ENCODE measurements around the gene BAG5. TPM values are rescaled to one million over a fixed set of nuclear protein-coding genes. Genes with fewer than 3 reads are reported as not detected.

Gene BAG5
- total RNA-seq, 1 experiment from 2014 or later, result 22.5 TPM

GRCh38 chr14:103576371-103577024 lies 14.0 kb upstream of the BAG5 start:
- in situ Hi-C loops (cut with HindIII; ENCODE audit: low pct_unique_long_range_greater_than_20kb, low sequenced_read_pairs), result no loop called here
- Histone ChIP-seq H3K36me3 (ENCODE audit: control insufficient read depth, insufficient read depth, low read length) (no peaks in the 10 kb centered on the region; the same call in 1 of the 2 replicates), H3K27me3 (ENCODE audit: control insufficient read depth, insufficient read depth, low read length) (no peaks in the 10 kb centered on the region), H3K27ac (ENCODE audit: low read length) (no peak overlapping the region), H3K9me3 (ENCODE audit: control insufficient read depth, insufficient read depth, low read depth, low read length) (no peaks in the 10 kb centered on the region), H3K4me1 (ENCODE audit: control insufficient read depth, insufficient read depth, low read length) (no peaks in the 10 kb centered on the region; the same call in none of the 2 replicates), H3K4me3 (ENCODE audit: low read depth in 2 of 2, low read length in 2 of 2) (no peak overlapping the region)
- TF ChIP-seq TCF7L2 (IDR thresholded peaks at IDR 0.05; ENCODE audit: low read depth, low read length), result peak; percentile 74
- TF ChIP-seq REST (IDR thresholded peaks at IDR 0.05; ENCODE audit: insufficient read depth in 1 of 2, low read depth in 2 of 2, low read length in 1 of 2), result no peak
- ATAC-seq, result peak; percentile 78
- POLR2A ChIA-PET, result interaction anchor here (0.6 kb wide), 1 partner anchor 122 kb away, joined by 3 read pairs; no protein-coding TSS in a partner anchor
- CTCF ChIA-PET, result no interaction called here
- intact Hi-C loops (cut with micrococcal nuclease; ENCODE audit: unreplicated experiment), result no loop called here
- no peak for DNase-seq (ENCODE audit: low read depth, low spot score)
- no TSS peak for BruUV-seq (replicated peaks)

GRCh38 chr14:103574707-103575285 lies 12.3 kb upstream of the BAG5 start:
- no peaks in the 10 kb centered on the region for H3K27me3 ChIP-seq (ENCODE audit: control insufficient read depth, insufficient read depth, low read length)
- H3K9me3 ChIP-seq (ENCODE audit: control insufficient read depth, insufficient read depth, low read depth, low read length), result no peaks in the 10 kb centered on the region
- H3K4me3 ChIP-seq (ENCODE audit: low read depth in 2 of 2, low read length in 2 of 2), result no peak overlapping the region
- H3K36me3 ChIP-seq (ENCODE audit: control insufficient read depth, insufficient read depth, low read length), result no peaks in the 10 kb centered on the region; the same call in 1 of the 2 replicates
- DNase-seq (ENCODE audit: low read depth, low spot score) (no peak), ATAC-seq (no peak)
- H3K27ac ChIP-seq (ENCODE audit: low read length), result no peak overlapping the region
- no TSS peak for BruUV-seq (replicated peaks)
- ChIA-PET CTCF (no interaction called here), POLR2A (no interaction called here)
- intact Hi-C loops (cut with micrococcal nuclease; ENCODE audit: unreplicated experiment), result no loop called here
- H3K4me1 ChIP-seq (ENCODE audit: control insufficient read depth, insufficient read depth, low read length), result no peaks in the 10 kb centered on the region; the same call in none of the 2 replicates
- in situ Hi-C loops (cut with HindIII; ENCODE audit: low pct_unique_long_range_greater_than_20kb, low sequenced_read_pairs), result no loop called here
- TF ChIP-seq REST (IDR thresholded peaks at IDR 0.05; ENCODE audit: insufficient read depth in 1 of 2, low read depth in 2 of 2, low read length in 1 of 2), result no peak
- TF ChIP-seq POLR2AphosphoS5 (IDR thresholded peaks at IDR 0.05; ENCODE audit: low read depth, low read length), result no peak
- TF ChIP-seq CTCF (IDR thresholded peaks at IDR 0.05), result no peak
- TF ChIP-seq SIN3A (IDR thresholded peaks at IDR 0.05; ENCODE audit: borderline replicate concordance, insufficient read depth, low read depth, low read length), result no peak
- TF ChIP-seq TCF7L2 (IDR thresholded peaks at IDR 0.05; ENCODE audit: low read depth, low read length), result no peak
